Epidermal melanocyte (primary cell): ENCODE data around the gene XYLT1.

ENCODE experiments used
- DNase-seq: peaks from one replicate; pipeline ENCODE4 v3.0.0; 2011; ENCODE audit warnings: low spot score; ENCODE audit not compliant: insufficient read length

Gene XYLT1

DNA sequence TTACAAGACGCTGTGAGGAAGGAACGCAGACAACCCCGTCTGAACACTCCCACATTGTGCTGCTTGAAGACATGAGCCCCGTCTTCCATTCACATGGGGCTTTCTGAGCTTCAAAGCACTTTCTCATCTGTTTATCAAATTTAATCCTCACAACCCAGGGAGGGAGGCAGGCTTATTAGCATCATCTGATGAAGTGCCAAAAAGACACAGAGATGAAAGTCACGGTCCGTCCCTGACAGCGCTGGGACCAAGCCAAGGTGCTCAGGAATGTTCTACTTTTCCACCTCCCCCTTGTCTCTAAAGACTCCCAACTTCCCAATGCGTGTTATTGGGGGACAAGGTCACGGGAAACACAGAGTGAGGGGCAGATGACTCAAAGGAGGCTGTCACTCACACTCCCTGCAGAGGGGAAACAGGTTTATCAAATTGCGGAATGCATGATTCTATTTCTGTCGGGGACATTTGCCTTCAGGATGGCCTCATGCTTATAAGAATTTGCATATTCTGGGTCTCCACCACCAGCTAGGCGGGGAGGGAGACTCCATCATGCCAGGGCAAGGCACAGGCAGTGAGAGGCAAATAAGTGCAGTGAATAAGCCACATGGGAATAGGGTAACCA is 10.7 kb downstream of the XYLT1 start:
- no peak for DNase-seq

DNA sequence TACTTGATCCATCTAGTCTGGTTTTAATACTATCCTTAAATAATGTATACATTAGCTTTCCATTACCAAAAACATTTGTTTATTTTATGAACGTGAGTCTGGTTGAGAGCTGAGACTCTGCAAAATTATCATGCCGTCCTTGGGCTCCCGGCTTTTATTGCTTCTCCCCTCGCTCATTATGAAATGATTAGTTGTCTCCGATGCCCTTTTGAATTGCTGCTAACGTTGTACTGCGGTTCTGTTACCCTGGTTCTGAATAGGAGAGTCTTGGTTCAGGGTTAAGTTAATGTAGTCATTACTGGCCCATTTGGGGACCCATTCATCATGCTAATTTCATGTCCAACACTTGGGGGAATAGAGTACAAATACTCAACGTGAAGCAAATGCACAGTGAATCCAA is 12.8 kb downstream of the XYLT1 start:
- no peak for DNase-seq

DNA sequence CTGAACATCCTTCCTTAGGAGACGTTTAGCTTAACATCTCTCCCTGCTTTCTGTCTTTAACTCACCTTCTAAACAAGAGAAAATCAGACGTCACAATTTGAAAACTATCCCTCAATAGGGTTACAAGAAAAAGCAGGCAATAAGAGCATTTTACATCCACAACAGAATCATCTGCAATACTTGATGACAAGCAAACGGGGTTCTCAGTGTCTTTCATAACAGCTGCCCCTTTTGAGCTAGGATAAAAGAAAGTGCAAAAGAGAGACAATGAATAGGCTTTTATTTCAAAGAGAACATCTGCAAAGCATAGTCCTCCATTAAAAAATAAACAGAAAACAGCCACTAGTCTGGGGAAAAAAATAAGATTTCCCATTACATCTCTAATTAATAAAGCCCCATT is 13.2 kb downstream of the XYLT1 start:
- DNase-seq: no peak

DNA sequence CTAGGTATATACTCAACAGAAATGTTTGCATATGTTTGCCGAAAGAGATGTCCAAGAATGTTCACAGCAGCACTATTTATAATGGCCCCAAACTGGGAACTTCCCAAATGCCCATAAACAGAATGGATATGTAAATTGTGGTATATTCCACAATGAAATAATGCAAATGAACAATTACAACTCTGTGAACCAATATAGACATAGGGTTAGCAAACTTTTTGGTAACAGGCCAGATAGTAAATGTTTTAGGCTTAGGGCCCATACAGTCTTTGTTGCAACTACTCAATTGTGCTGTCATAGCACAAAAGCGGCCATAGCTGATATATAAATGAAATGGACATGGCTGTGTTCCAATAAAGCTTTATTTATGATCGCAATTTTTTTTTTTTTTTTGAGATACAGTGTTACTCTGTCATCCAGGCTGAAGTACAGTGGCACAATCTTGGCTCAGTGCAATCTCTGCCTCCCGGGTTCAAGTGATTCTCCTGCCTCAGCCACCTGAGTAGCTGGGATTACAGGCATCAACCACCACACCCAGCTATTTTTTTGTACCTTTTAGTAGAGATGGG is 16.5 kb downstream of the XYLT1 start:
- DNase-seq: no peak

DNA sequence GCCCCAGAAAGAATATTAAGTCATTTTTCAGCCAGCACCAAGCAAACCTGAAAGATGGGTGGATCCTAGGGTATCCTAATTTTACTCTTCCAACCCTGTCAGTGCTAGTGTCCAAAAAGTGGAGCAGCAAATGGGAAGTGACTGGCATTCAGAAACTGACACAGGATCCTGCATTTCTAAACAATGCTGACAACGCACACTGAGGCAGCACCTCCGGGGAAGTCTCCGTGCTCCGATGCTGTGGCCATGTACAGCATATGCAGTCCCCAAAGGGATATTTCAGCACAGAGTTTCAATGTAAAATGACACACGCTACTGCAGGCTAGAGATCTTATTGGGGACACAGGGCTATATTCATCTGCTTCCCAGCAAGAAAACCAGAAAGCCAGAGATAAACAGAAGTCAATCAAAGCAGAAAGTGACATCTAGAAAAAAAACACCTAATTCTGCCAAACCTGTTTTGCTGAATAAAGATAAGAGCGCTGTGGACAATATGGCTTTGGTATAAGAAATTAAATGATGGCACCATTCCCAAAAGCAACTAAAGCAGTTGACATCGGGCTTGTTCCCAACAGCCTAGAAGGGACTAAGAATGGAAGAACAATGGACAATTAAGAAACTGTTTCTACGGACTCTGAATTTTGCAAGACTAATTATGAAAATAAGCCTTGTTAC is 17.3 kb downstream of the XYLT1 start:
- DNase-seq: no peak

DNA sequence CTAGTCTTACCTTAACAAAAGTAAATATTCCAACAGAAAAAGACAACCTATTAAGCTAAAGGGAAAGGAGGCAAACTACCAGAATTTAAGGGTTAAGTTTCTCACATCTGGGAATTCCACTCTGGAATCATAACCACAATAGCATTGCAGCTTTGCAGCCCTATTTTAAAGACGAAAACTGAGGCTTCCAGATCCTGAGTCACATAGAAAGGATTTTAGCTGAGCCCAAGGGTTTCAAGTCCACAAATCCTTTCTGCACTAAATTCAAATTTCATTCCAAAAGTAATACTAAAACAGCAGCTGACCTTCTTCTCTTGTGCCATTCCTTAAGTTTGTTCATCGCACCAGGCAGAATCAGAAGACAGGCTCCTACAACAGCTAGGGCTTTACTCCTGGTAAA is 17.8 kb downstream of the XYLT1 start:
- no peak for DNase-seq

DNA sequence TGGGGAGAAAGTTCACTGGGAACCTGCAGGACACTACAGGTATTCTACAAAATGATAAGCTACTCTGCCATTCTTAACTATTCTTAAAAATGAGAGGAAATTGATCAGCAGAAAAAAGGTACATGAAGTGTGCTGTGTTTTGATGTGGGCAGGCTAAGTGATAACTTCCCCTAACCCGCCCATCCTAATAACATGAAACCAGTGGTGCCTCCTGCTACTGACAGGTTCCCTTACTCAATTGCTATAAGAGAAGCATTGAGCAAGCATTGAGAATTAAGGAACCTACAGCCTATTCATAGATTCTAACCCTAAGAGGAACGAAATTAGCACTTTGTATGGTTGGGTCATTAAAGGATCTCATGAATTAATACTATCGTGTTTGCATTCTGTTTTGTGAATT is 18.9 kb downstream of the XYLT1 start:
- DNase-seq: no peak

DNA sequence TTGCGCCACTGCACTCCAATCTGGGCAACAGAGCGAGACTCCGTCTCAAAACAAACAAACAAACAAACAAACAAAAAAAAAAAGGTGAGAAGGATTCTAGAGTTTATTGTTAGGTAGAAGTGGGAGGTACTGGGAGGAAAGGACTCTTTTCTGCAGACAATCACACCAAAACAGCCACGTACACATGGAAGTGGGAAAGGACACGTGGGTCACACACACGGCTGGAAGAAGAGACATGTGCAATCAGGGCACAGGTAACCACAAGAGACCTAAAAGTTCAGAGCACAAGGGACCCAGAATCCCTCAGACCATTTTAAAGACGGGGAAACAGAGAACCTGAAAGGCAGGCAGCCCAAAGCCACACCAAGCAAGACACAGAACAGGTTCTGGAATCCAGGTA is 20.5 kb downstream of the XYLT1 start:
- DNase-seq: no peak

DNA sequence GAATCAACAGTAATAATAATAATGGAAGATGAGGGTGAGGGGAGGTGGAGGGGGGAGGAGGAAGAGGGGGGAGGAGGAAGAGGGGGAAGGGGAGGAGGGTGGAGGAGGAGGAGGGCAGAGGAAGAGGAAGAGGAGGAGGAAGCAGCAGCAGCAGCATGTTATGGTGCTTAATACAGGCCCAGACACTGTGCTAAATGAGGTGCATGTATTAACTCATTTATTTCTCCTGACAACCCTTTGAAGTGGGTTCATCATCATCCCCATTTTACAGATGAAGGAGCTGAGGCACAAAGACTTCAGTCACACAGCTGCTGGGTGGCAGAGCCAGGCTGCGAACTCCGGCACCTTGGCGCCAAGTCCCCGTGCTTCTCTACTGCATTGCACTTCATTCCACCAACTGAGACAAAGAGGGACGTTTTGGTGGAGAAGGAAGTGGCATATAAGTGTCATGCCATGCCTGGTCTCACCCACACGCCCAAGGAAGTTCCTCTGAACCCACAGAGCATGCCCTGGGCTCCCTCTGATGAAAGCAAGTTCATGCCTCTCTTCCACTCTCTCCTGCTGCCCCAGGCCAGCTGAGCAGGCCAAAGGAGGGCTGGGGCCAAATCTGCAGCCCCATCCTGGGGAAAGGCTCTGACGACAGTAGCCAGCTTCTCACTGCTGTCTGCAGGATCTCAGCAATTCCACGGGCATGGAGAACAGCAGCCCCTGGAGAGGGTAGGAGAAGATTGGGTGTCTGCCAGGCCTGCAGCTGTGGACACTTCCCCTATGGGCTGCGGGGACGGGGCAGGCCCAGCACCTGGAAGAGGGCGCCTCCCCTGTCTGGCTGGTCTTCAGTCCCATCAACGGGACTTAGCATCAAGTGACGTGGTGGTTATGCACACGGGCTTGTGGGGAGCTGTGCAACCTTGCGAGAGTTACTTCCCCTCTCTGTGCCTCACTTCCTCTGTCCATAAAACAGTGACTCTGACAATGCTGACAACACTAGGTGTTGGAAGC is 21.8 kb downstream of the XYLT1 start:
- no peak for DNase-seq

DNA sequence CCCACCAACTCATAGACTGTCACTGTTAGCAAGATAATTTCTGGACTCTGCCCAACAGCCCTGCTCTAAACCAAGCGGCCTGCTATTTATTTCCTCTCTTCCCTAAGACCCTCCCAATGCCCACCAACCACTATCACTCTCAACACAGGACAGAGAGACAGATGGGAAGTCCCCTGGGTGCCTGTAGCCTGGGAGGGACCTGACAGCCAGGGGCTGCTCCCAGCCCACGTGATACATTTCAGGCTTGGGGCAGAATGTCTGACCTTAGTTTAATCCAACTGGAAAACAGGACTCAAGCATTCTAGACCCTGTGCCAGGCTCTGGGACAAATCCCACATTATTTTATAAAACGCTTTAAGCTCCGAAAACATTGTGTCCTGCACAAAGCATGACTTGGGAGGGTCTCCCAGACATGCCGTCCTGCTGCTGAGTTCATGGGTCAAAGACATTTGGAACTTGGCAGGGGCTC is 23.6 kb downstream of the XYLT1 start:
- DNase-seq: no peak

DNA sequence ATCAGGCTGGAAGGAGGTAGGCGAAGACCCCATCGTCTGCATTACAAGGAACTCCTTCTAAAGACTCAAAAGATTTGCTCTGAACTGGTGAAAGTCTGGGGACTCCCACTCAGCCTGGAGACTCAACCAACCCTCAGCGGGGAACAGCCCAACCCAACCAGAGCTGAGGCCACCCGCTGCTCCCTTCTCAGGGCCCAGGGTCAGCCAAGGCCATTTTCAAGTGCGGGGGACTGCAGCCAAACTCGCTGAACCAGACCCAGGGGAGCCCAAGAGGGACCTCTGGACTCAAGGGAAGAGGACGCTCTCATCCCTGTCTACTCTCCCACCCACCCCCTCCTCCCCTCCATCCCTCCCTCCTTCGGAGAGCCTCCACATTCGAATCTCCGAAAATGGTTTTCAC is 24.1 kb downstream of the XYLT1 start:
- no peak for DNase-seq

DNA sequence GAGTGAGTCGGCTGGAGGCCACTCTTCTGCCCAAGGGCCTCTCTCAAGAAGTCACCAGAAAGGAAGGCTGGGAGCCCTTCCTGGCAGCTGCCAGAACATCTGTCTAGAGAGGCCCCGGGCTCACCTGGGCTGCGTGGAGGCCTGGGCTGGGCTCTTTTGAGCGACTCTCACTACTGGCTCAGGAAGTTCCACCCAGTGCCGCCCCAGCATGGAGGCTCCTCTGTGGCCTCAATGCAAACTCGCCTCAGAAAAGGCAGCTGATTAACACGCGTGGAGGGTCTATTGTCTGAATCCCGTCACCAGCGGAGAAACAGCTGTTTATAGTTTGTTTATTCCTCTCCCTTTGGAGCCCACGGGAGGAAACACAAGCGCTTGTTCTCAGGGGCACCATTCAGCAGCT is 25.3 kb downstream of the XYLT1 start:
- no peak for DNase-seq

DNA sequence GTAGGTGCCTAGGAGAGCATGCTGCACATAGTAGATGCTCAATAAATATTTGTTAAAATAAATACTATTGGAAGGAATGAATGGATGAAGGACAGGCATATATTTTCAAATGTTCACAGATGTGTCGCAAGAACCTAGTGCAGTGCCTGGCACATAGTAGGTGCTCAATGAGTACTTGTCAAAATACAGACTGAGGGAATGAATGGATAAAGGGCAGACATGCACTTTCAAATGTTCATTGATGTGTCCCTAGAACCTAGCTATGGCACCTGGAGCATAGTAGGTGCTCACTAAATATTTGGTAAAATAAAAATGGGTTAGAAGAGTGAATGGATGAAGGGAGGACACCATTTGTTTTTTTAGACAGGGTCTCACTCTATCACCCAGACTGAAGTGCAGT is 26.1 kb downstream of the XYLT1 start:
- DNase-seq: no peak

DNA sequence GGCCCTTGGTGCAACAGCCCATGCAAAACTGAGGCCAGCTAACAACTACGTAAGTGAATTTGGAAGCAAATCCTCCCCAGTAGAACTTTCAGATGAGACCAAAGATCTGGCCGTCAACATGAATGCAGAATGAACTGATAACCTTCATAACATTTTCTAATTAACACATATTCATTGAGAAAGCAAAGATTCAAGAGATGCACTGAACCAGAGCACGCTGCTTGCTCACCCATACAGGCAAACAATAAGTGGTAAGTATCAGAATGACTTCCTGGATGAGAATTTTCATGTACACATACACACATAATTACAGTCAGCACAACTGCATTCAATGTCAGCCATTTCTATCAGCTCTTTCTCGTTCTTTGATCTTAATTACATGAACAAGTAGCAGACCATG is 30.6 kb downstream of the XYLT1 start:
- DNase-seq: no peak

DNA sequence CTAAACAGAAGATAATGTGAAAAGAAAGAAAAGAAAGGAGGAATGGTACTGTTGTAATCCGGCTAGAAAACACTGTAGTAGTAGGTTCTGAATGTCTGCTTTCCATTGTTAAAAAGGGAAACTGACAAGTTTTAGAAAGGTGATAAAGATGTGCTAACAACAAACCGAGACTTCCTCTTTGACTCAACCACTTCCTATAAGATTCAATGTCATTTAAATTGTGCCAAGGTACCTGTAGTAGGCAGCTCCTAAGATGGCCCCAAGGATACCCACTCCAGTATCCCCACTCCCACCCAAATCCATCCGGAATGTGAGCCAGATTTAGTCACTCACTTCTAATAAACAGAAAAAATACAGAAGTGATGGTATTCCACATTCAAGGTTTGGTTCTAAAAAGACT is 31.2 kb downstream of the XYLT1 start:
- no peak for DNase-seq

DNA sequence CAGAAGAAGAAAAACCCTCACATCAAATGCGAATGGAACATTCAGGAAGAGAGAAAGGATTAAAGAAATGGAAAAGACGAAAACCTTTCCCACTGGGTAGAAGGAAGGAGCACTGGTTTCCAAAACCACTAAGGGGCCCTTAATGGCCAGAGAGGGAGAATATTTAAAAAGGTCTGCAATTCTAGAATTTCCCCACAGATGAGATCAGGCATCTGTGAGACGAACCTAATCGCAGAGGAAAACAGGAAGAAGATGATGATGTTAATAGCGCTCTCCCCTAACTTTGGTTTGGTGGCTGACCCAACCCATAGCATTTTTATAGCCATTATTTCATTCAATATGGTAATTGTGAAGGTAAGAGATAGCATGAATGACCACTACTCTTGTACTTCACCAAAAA is 32.8 kb downstream of the XYLT1 start:
- DNase-seq: no peak

DNA sequence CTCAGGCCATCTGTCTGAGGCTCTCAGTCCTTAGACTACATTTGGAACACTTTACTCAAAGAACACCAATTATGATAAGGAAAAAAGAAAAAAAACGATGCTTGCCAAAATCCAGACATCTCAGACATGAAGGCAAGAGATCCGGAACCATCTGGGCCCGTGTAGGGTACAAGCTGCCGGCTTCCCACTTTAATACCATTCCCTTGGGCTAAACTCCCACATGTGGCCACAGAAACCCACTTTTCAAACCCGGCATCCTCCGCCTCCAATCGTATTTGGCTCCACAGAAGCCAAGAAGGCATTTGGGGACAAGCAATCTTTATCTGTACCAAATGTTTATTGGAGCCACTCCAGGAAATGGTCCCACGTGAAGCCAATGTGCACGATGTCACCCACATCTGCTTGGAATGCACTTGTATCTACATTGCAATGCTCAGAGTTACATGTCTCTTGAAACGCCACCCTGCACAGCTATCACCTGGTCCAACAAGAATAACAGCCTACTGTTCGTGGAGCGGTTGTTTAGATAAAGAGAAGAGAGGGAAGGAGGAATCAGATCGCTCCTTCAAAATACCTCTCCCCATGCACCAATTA is 33.5 kb downstream of the XYLT1 start:
- DNase-seq: no peak

DNA sequence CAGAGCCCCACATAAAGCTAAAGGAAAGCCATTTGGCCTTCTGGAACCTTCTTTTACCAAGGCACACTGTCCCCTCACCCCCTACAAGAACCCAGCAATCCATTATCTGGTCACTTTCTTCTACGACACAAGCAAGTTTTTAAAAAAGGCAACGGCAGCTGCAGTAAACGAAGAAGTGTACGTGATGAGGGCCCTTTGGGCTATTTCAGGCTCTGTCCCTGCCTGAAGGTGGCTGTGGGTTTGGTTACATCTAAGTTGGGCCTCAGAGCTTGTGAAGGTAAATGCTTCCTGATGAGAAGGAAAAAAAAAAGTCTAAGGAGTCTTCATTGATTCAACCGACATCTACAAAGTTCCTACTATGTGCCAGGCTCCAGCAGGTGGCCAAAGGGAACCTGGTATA is 35.4 kb downstream of the XYLT1 start:
- no peak for DNase-seq

DNA sequence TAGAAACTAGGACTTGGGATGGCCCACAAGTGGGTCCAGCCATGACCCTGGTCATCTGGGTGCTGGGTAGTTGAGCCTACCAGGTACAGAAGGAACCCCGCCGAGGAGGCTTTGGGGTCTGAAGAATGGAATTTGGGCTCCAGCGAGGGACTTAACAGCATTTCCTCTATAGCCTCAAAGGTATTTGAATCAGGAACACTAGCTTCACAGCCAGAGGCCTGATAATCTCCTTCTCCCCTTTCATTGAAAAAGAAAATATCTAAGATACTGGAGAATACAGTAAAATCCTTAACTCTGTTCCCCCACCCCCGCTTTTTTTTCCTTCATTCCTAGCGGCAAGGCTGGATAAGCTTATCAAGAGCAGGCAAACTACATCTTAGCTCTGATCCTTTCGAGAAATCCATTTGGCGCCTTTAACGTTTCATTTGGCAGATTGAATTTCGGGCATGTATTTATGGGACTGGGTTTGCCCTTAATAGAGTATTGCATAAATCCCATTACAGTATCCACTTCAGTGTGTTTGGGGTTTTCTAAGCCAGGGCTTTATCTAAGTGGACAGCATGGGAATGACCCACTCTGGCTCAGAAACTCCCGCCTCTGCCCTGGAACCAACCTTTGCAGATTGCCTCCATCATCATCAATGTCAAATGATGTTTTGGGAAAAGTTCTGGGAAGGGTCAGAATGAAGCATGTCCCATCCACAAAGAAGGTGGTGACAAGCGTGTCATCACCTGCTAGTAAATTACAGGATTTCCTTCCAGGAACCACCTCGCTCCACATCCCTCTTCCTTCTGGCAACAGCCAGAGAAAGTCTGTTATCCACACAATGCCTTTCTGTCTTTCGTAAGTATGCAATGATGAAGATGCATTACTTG is 36.9 kb downstream of the XYLT1 start:
- DNase-seq: no peak

DNA sequence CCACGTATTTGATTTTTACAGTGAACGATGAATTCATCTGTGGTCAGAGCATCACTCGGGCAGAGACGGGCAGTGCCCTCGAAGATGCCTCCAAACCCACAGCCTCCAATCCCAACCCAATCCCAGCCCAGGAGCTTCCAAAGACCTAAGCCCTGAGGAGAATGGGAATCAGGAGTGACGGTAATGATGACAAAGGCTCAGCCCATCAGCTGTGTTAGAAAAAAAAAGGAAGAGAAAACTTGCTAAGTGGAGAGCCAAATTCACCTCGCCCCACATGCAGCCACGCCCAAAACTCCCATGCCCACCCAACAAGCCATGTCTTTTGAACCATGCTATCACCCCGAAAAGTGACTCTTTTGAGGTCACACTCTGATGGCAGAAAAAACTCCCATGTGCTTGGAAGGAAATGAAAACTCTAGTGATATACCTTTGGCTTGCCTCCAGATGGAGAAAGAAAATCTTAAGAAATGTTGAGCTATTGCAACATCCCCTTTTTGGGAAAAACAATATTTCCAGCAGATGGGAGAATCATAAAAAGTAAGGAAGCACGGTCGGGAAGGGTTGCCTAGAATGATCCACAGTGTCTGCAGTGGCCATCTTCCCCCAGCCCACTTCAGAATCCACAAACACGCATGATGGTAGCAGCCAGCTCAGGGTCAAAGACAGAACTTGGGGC is 37.7 kb downstream of the XYLT1 start:
- DNase-seq: no peak
